NCI-H2081 (cell line): ENCODE measurements around the gene TPCN2.

Experiments
- DNase-seq, 2 experiments: peaks; one replicate each; lab custom pipeline; 2025; lab: John Stamatoyannopoulos, UW

TPCN2 gene

DNA sequence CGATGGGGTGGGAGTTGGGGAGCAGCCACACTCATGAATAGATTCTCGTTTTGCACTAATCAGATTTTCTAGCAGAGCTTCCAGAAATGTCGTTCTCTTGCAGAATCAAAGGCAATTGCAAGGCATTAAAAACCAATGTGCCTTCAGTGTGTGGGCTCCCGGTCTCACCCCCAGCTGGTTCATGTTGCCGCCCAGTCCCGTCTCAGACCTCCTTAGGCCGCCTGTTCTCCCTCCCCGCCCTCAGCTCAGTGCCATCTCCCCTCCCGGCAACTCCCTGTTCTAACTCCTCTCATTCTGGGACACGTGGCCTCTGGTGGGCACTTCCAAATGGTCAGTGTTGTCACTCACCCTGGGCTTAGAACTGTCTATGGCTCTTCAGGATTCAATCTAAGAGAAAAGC lies 64.5 kb downstream of the TPCN2 start:
- DNase-seq = no peak

- DNase-seq = no peak
Measured at GRCh38 chr11:69113646-69114340, 65.1 kb downstream of the TPCN2 start.

- DNase-seq = no peak
Measured at GRCh38 chr11:69114362-69114761, 65.6 kb downstream of the TPCN2 start.

- no peak for DNase-seq
Measured at GRCh38 chr11:69114811-69115523, 66.2 kb downstream of the TPCN2 start.

- DNase-seq = no peak
Measured at GRCh38 chr11:69115586-69116560, 67.1 kb downstream of the TPCN2 start.

DNA sequence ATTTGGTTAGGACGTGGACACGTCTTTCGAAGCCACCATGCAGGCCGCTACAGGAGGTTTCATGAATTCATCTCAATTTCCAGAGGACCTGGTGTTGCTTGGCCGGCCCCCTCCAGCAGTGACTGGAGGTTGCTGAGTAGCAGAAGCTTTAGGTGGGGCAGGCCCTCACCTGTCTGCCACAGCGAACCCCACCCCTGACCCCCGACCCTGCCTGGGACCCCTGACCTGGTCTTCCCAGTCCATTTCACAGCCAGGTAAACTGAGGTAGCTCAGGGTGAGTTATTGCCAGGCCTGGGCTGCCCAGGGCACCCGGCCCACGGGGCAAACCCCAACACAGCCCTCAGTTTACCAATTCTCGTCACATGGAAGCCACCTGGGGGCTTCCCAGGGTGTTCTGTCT lies 67.9 kb downstream of the TPCN2 start:
- no peak for DNase-seq

DNA sequence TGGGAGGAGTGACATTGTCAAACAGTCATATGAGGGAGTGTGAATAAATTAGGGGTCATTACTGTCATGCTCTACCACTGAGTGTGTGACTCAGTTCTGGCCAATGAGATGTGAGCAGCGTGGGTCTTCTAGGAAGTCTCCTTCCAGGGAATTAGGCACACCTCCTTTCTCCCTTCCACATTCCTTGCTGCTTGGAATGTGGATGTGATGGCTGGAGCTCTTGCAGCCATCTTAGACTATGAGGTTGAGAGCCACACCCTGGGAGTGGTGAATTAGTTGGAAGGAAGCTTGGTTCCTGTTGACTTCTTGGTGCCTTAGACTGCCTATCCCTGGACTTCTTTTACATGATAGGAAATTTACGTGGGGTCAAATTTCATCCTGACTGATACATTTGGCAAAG lies 70.5 kb downstream of the TPCN2 start:
- DNase-seq = no peak

GRCh38 chr11:69120096-69120875 lies 71.6 kb downstream of the TPCN2 start:
- DNase-seq = no peak

DNA sequence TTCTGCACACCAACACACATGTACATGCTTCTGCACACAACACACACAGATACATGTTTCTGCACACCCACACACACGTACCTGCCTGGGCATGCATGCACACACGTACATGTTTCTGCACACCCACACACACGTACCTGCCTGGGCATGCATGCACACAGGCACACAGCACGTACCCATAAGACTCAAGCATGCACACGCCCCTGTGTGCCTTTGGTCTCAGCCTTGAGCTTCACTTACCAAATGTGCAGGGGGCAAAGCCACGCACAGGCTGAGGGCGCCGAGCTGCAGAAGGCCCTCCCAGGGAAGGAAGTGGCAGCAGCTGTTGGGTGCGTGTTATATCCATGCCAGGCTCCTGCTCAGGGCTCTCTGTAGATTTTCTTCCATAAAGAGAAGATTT lies 72.3 kb downstream of the TPCN2 start:
- DNase-seq = no peak

- DNase-seq = no peak
Measured at GRCh38 chr11:69121621-69122325, 73.0 kb downstream of the TPCN2 start.

GRCh38 chr11:69122326-69122629 lies 73.5 kb downstream of the TPCN2 start:
- no peak for DNase-seq

- no peak for DNase-seq
Measured at GRCh38 chr11:69122630-69123431, 74.1 kb downstream of the TPCN2 start.

- no peak for DNase-seq
Measured at GRCh38 chr11:69123593-69124545, 75.1 kb downstream of the TPCN2 start.

DNA sequence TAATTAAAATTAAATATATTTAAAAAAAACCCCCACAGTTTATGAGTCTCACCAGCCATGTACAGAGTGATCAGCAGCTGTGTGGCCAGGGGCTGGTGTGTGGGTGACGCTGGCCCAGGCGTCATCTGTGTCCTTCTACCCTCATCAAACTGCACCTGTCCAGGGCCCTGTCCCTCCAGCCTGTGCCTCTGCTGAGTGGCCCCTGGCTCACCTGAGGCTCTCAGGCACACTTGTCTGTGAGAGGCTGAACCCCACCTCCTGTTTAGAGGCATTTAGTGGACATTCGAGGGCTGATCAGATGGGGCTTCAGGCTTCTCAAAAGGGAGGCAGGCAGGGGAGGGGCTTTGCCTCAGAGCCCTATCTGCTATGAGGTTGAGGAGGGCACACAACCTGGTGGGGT lies 77.1 kb downstream of the TPCN2 start:
- DNase-seq = no peak

DNA sequence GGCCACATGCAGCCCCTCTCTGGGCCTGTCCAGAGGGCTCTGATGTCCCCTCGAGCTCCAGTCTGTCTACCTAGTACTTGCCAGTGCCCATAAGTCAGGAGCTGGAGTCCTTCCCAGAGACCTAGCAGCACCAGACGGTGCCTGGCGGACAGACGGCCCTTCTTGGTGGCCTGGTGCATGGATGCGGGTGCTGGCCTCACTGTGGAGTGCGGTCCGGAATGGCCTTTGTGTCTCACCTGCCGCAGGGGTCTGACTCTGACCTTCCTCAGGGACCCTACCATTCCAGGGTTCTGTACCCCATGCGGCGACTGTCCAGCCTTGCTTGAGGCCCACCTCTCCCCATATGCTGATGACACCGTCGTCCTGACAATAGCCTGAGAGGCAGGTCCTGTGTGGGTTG lies 77.6 kb downstream of the TPCN2 start:
- no peak for DNase-seq

- DNase-seq = no peak
Measured at GRCh38 chr11:69127081-69127850, 78.5 kb downstream of the TPCN2 start.

DNA sequence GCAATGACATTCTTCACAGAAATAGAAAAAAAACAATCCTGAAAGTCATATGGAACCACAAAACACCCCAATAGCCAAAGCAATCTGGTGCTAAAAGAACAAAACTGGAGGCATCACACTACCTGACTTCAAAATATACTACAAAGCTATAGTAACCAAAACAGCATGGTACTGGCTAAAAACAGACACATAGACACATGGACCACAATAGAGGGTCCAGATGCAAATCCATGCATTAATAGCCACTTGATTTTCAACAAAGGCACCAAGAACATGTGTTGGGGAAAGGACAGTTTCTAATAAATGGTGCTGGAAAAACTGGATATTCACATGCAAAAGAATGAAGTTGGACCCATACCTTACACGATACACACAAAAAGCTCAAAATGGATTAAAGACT lies 79.2 kb downstream of the TPCN2 start:
- DNase-seq = no peak

DNA sequence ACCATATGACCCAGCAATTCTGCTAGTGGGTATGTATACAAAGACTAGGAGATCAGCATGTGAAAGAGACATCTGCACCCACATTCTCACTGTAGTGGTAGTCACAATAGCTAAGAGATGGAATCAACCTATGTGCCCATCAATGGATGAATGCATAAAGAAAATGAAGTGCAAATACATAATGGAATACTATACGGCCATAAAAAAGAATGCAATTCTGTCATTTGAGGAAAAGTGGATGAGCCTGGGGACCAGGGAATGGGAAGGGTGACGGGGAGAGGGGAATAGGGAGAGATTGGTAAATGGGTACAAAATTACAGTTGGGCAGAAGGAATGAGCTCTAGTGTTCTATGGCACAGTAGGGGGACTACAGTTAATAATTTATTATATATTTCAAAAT lies 80.3 kb downstream of the TPCN2 start:
- no peak for DNase-seq

GRCh38 chr11:69129647-69130046 lies 80.9 kb downstream of the TPCN2 start:
- no peak for DNase-seq
